Kidney (tissue), 14 donors: Measurements from ENCODE around the gene POLR3K. TPM values are rescaled to one million over a fixed set of nuclear protein-coding genes. Genes with fewer than 3 reads are reported as not detected.
A peak's percentile ranks its signal among the peaks of the same experiment; 100 is the strongest.
"Not testable (repeated sequence)": the region's sequence is repeated elsewhere in the genome, so short reads cannot be mapped to it uniquely, and the experiment has no call there.

Experiments
- DNase-seq, 5 donors: peaks; one replicate each; pipeline ENCODE4 v3.0.0-alpha.2; 2013 to 2020
- FAIRE-seq: peaks from 2 replicates; lab custom pipeline; 2012; peaks lifted over from hg19 to GRCh38; lab: Jason Lieb, UNC
- H3K27ac ChIP-seq, 2 donors: one replicate each; pipeline ENCODE4 v1.7.0; 2013; ENCODE audit warnings: low read depth in 2 of 2, low read length in 2 of 2, inconsistent platforms in 1 of 2
- H3K27me3 ChIP-seq: one replicate; pipeline ENCODE4 v1.7.1; 2013; ENCODE audit warnings: low read length, inconsistent platforms; ENCODE audit not compliant: control insufficient read depth, insufficient read depth
- H3K36me3 ChIP-seq, 3 donors: one replicate each; pipeline versions ENCODE4 v1.7.0 to v1.7.1; 2013; ENCODE audit warnings: low read length in 3 of 3, control low read depth in 1 of 3, inconsistent platforms in 1 of 3; ENCODE audit not compliant: insufficient read depth in 3 of 3, control insufficient read depth in 2 of 3
- H3K4me1 ChIP-seq, 3 donors: one replicate each; pipeline versions ENCODE4 v1.7.0 to v1.7.1; 2013; ENCODE audit warnings: low read length in 3 of 3, inconsistent platforms in 1 of 3, low read depth in 1 of 3; ENCODE audit not compliant: control insufficient read depth in 2 of 3, insufficient read depth in 2 of 3
- H3K4me3 ChIP-seq, 3 donors: one replicate each; pipeline versions ENCODE4 v1.7.0 to v1.8.1; 2013; ENCODE audit warnings: low read length in 3 of 3, control low read depth in 1 of 3, inconsistent platforms in 1 of 3
- H3K9ac ChIP-seq, 3 donors: one replicate each; pipeline versions ENCODE4 v1.7.0 to v1.7.1; 2013; ENCODE audit warnings: low read length in 3 of 3, control low read depth in 1 of 3, inconsistent platforms in 1 of 3
- H3K9me3 ChIP-seq, 3 donors: one replicate each; pipeline versions ENCODE4 v1.7.0 to v1.7.1; 2013; ENCODE audit warnings: low read length in 3 of 3, control low read depth in 1 of 3, inconsistent platforms in 1 of 3; ENCODE audit not compliant: control insufficient read depth in 2 of 3, insufficient read depth in 1 of 3
- CTCF ChIP-seq: IDR thresholded peaks from 3 replicates; pipeline ENCODE4 v1.5.1; 2012; ENCODE audit warnings: mild to moderate bottlenecking, moderate library complexity, borderline replicate concordance; ENCODE audit not compliant: insufficient read depth; ENCODE audit errors: extremely low read depth
- intact Hi-C: fragments of 100-400 bp; cut with DNase I; formaldehyde crosslinking; loops from one replicate; pipeline ENCODE4 v1.11.1; 2022
- polyA plus RNA-seq: library from polyadenylated mRNA; stranded (reverse); fragments of 350-450 nt; fragmentation: Illumina TruSeq; extraction: RNeasy Lipid Tissue Mini Kit (QIAGEN cat#74804); gene quantifications from one replicate; pipeline ENCODE4 v1.2.3, GENCODE V29; 2014; ENCODE audit warnings: low read depth, low replicate concordance; ENCODE audit not compliant: insufficient read depth
- total RNA-seq: library from RNA; stranded (reverse); fragmentation: NEBNext Ultra II Directional; extraction: Animal tissue kit (Norgen Biotek cat#: 25700); gene quantifications from one replicate; pipeline ENCODE4 v1.2.1, GENCODE V29; 2021
- donor health status: control.
- donor health status: control.
- donor health status: control.
- donor health status: control.
- donor health status: control.
- donor health status: DM: yes; HTN: yes; CAD: no.
- donor health status: Normal renal cell carcinoma (clear cell type).

Gene POLR3K
- total and polyA plus RNA-seq, 2 donors from 2014 or later: 8.8 to 18.5 TPM

DNA sequence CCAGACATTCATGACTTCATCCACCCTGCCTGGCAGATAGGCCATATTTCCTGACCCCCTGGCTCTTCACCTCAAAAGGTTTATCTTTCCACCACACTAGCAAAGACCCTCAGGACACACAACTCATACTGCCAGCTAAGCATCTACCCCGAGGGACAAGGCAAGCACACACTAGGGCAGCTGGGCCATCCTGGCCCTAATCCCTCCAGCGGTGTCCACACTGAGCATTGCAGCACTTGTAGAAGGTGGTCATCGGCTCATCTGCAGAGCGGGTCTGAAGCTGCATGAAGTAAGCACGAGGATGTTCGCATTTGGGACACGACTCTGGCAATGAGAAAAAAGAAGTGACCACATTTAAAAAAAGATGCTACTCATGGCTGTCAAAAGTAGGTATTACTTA is 6.2 kb downstream of the POLR3K start:
- DNase-seq: peak in 1 of 5 donors; percentile 19
- Histone ChIP-seq H3K4me3 (no peak overlapping the region), H3K9me3 (no peaks in the 10 kb centered on the region), H3K9ac (no peak overlapping the region), H3K36me3 (peaks cover 2 to 23% (median 4%) of the 10 kb centered on the region in 3 donors), H3K27ac (no peak overlapping the region), H3K27me3 (no peaks in the 10 kb centered on the region), H3K4me1 (no peaks in the 10 kb centered on the region)
- intact Hi-C loops: no loop called here
- FAIRE-seq: no peak
- no peak for TF ChIP-seq CTCF

GRCh38 chr16:46510-46909 is 6.9 kb downstream of the POLR3K start:
- H3K4me1 ChIP-seq, H3K9ac ChIP-seq, H3K4me3 ChIP-seq, H3K9me3 ChIP-seq, DNase-seq, intact Hi-C loops, H3K27me3 ChIP-seq, FAIRE-seq, H3K27ac ChIP-seq: not testable (repeated sequence)
- H3K36me3 ChIP-seq: peaks cover 2 to 23% (median 4%) of the 10 kb centered on the region in 3 donors

GRCh38 chr16:45454-45853 is 8.0 kb downstream of the POLR3K start:
- no peak for FAIRE-seq
- DNase-seq: no peak

GRCh38 chr16:44655-45054 is 8.8 kb downstream of the POLR3K start:
- Histone ChIP-seq H3K36me3 (peaks cover 2 to 17% (median 4%) of the 10 kb centered on the region in 3 donors), H3K9ac (no peak overlapping the region), H3K27me3 (no peaks in the 10 kb centered on the region), H3K27ac (no peak overlapping the region), H3K9me3 (no peaks in the 10 kb centered on the region), H3K4me1 (no peaks in the 10 kb centered on the region), H3K4me3 (no peak overlapping the region)
- intact Hi-C loops: no loop called here
- no peak for TF ChIP-seq CTCF
- DNase-seq (no peak), FAIRE-seq (no peak)

More at GRCh38 chr16:45454-45853, 8.0 kb downstream of the POLR3K start:
- no peak overlapping the region for H3K27ac ChIP-seq
- no peak overlapping the region for H3K4me3 ChIP-seq
- TF ChIP-seq CTCF: no peak
- intact Hi-C loops: no loop called here
- H3K9ac ChIP-seq: no peak overlapping the region
- no peaks in the 10 kb centered on the region for H3K4me1 ChIP-seq
- no peaks in the 10 kb centered on the region for H3K27me3 ChIP-seq
- no peaks in the 10 kb centered on the region for H3K9me3 ChIP-seq
- peaks cover 2 to 17% (median 4%) of the 10 kb centered on the region in 3 donors for H3K36me3 ChIP-seq
